GM06990 (cell line): ENCODE measurements around the gene ANAPC2.
"Not testable (repeated sequence)": the region's sequence is repeated elsewhere in the genome, so short reads cannot be mapped to it uniquely, and the experiment has no call there.

Experiments
- DNase-seq: peaks from one replicate; pipeline ENCODE4 v3.0.0-alpha.2; 2011; ENCODE audit not compliant: insufficient read length; ENCODE audit errors: extremely low read depth
- H3K27me3 ChIP-seq: replicated peaks from 2 replicates; pipeline ENCODE4 v1.6.0; 2011; ENCODE audit warnings: low read length; ENCODE audit not compliant: control insufficient read depth, insufficient read depth
- H3K36me3 ChIP-seq: 2 replicates; pipeline ENCODE4 v1.5.1; 2011; ENCODE audit warnings: low read length; ENCODE audit not compliant: control insufficient read depth, insufficient read depth
- H3K4me3 ChIP-seq: replicated peaks from 2 replicates; pipeline ENCODE4 v1.5.1; 2011; ENCODE audit warnings: low read depth, mild to moderate bottlenecking, control low read depth, low read length
- CTCF ChIP-seq: IDR thresholded peaks from 2 replicates; pipeline ENCODE4 v1.5.1; 2011; ENCODE audit warnings: low read length, control low read depth, mild to moderate bottlenecking, inconsistent platforms; ENCODE audit not compliant: insufficient read depth, poor library complexity, severe bottlenecking

ANAPC2 gene

GRCh38 chr9:137136261-137136880, 52.0 kb downstream of the ANAPC2 start:
- peak; percentile 19 for DNase-seq
- Histone ChIP-seq H3K4me3 (no peak overlapping the region), H3K27me3 (no peaks in the 10 kb centered on the region; the same call in 1 of the 2 replicates), H3K36me3 (no peaks in the 10 kb centered on the region)
- no peak for TF ChIP-seq CTCF

- not testable (repeated sequence) for H3K36me3 ChIP-seq, H3K27me3 ChIP-seq, H3K4me3 ChIP-seq, DNase-seq
These were observed 53.2 kb downstream of the ANAPC2 start for GRCh38 chr9:137135154-137135553.

GRCh38 chr9:137134191-137134590, 54.2 kb downstream of the ANAPC2 start:
- H3K4me3 ChIP-seq, result no peak overlapping the region
- H3K27me3 ChIP-seq, result no peaks in the 10 kb centered on the region; the same call in 1 of the 2 replicates
- TF ChIP-seq CTCF, result no peak
- no peaks in the 10 kb centered on the region for H3K36me3 ChIP-seq
- DNase-seq, result no peak

DNA sequence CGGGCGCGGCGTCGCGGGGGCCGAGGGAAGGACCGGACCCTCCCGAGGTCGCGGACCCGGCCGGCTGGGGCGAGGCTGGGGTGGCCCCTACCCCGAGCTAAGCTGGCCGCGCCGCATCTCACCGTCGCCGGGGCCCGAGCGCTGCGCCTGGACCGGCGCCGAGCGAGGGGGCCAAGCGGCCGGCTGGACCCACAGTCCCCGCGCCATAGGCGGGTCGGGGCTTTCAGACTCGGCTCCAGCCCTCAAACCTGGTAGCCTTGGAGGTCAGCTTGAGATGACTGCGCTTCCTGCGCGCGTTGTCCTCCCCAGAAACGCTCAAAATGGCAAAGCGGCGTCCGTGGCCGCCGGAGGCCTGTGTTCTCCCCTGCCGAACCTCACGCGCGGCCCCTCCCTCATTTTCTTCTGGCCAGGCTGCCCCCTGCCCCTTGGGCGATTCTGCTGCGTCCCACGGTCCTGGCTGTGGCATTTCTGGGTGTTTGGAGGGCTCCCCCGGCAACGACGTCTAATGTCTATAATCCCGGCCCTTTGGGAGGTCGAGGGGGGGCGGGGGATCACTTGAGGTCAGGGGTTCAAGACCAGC, 58.1 kb downstream of the ANAPC2 start:
- Histone ChIP-seq H3K27me3 (no peaks in the 10 kb centered on the region), H3K4me3 (peak overlapping the region; percentile 82), H3K36me3 (no peaks in the 10 kb centered on the region)
- TF ChIP-seq CTCF, result no peak
- no peak for DNase-seq

DNA sequence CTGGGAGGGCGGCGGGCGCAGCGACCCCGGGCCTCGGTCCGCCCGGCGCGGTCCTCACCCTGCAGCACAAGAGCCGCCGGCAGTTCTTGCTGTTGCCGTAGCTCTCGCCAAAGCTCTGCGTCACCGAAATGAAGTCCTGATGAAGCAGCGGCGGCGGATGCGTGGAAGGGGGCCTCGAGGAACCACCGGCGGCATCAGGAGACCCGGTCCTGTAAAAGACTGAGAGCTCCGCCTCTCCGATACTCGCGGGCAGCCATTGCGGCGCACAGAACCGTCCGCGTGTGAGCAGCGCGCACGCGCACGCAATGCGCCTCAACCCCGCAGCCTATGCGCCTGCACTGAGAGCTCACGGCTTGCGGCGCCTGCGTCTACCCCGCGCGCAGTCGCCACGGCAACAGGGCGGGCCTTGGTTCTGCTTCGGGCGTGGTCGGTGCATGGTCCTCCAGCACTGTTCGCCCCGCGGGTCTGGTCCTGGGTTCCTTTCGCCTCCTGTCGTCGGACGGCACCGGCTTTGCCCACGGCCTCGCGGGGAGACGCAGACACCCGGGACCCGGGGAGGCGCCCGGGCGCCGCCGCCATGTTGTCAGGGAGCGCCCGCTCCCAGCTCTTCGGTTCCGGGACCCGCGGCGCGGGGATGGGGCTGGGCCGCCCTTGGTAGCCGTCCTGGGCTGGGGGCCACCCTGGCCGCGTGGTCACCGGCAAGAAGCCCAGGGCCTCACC, 58.7 kb downstream of the ANAPC2 start:
- Histone ChIP-seq H3K36me3 (no peaks in the 10 kb centered on the region), H3K27me3 (no peaks in the 10 kb centered on the region), H3K4me3 (peak overlapping the region; percentile 82)
- DNase-seq, result peak; percentile 96
- TF ChIP-seq CTCF, result no peak

DNA sequence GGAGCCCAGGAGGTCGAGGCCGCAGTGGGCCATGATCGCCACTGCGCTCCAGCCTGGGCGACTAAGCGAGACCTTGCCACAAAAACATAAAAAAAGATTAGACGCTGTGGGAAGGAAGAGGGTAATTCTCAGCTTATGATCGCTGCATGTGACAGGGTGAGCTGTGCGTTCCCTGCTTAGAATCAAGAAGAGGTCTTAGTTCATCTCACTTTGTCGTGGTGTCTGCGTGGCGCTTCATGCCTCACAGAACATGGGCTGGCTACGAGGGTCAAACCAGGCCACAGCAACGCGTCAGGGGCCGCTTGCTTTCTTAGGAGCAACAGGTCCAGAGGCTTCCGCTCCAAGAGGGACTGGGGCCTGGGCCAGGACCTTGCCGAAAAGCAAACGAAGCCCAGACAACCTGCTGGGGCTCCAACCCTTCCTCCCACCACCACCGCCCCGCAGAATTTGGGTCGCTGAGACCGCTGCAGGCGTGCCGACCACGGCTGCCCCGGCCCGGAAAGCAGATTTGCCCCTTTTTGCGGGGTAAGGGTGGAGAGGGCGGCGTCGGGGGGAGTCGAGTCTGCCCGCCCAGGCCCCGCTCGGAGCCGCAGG, 59.4 kb downstream of the ANAPC2 start:
- TF ChIP-seq CTCF, result no peak

More for the DNA sequence above, 59.4 kb downstream of the ANAPC2 start:
- H3K27me3 ChIP-seq, result no peaks in the 10 kb centered on the region
- peak; percentile 48 for DNase-seq
- peak overlapping the region; percentile 82 for H3K4me3 ChIP-seq
- no peaks in the 10 kb centered on the region for H3K36me3 ChIP-seq
